ENCODE measurements around the gene DNAJC4. TPM values are rescaled to one million over a fixed set of nuclear protein-coding genes. Genes with fewer than 3 reads are reported as not detected.

Gene DNAJC4
- total and polyA plus RNA-seq, 9 of the 15 experiments (the other 6 are each of a cell fraction or from before 2014, with no cell fraction given), result 4.0 to 32.6 (median 19.9) TPM

DNA sequence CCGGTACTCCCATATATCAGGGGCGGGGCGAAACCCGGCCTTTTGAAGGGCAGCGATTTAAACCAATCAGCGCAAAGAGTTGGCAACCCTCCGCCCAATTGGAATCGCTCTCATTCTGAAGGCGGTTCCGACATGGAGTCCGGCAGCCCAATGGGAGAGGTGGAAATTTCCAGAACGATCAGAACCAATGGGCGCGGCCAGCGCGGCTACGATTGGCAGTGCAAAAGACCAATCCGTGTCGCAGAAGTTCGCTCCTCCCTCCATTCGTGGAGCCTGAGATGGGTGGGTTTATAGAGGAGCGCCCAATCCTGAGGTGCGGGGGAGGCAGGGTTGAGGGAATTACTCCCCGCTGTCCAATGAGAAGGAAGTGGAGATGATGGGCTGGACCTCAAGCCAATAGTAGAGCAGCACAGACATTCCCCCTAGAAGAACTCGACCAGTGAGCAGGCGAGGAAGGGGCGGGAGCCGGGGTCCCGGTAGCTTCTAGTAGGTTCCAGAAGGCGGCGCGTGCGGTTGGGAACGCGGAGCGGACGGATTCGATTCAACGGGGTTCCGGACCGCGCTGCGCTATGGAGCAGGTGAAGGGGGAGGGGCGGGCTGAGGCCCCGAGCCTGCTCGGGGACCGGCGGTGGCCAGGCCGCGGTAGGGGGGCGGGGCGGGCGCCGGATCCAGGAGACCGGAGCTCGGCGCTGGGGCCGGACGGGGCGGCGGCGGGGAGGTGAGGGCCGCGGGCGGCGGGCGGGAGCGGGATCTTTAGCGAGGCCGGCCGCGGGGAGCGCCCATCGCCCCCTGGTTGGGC, 44.5 kb upstream of the DNAJC4 start, which contains the start of gene STIP1 (continued):
- TF ChIP-seq, protein P1, sequence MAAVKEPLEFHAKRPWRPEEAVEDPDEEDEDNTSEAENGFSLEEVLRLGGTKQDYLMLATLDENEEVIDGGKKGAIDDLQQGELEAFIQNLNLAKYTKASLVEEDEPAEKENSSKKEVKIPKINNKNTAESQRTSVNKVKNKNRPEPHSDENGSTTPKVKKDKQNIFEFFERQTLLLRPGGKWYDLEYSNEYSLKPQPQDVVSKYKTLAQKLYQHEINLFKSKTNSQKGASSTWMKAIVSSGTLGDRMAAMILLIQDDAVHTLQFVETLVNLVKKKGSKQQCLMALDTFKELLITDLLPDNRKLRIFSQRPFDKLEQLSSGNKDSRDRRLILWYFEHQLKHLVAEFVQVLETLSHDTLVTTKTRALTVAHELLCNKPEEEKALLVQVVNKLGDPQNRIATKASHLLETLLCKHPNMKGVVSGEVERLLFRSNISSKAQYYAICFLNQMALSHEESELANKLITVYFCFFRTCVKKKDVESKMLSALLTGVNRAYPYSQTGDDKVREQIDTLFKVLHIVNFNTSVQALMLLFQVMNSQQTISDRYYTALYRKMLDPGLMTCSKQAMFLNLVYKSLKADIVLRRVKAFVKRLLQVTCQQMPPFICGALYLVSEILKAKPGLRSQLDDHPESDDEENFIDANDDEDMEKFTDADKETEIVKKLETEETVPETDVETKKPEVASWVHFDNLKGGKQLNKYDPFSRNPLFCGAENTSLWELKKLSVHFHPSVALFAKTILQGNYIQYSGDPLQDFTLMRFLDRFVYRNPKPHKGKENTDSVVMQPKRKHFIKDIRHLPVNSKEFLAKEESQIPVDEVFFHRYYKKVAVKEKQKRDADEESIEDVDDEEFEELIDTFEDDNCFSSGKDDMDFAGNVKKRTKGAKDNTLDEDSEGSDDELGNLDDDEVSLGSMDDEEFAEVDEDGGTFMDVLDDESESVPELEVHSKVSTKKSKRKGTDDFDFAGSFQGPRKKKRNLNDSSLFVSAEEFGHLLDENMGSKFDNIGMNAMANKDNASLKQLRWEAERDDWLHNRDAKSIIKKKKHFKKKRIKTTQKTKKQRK (IDR thresholded peaks at IDR 0.05; ENCODE audit: borderline replicate concordance, low read depth, low read length), result peak; percentile 97
- TF ChIP-seq E2F1 (CRISPR knock-in tag; IDR thresholded peaks at IDR 0.05) (0 out of 2 replicates have a peak, but pooled peaks have one; percentile 39), ZBTB17 (CRISPR knock-in tag; IDR thresholded peaks at IDR 0.05) (0 out of 2 replicates have a peak, but pooled peaks have one; percentile 40), MAFG (tag; conservative IDR thresholded peaks at IDR 0.05) (no peak), ZNF184 (CRISPR knock-in tag; IDR thresholded peaks at IDR 0.05) (no peak), ESRRB (CRISPR knock-in tag; IDR thresholded peaks at IDR 0.05; ENCODE audit: borderline replicate concordance) (no peak), DDX20 (tag; IDR thresholded peaks at IDR 0.05; ENCODE audit: low read depth) (no peak), ADNP (tag; IDR thresholded peaks at IDR 0.05) (no peak), ELF4 (CRISPR knock-in tag; IDR thresholded peaks at IDR 0.05) (0 out of 2 replicates have a peak, but pooled peaks have one; percentile 12), PTTG1 (tag; IDR thresholded peaks at IDR 0.05; ENCODE audit: low read depth) (no peak), STAT5A (IDR thresholded peaks at IDR 0.05; ENCODE audit: borderline replicate concordance, low read length) (no peak; the same call in 1 of the 2 replicates)
- TF ChIP-seq, protein P2, sequence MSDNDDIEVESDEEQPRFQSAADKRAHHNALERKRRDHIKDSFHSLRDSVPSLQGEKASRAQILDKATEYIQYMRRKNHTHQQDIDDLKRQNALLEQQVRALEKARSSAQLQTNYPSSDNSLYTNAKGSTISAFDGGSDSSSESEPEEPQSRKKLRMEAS (CRISPR knock-in tag; IDR thresholded peaks at IDR 0.05), result peak; percentile 86
- TF ChIP-seq, protein P3, sequence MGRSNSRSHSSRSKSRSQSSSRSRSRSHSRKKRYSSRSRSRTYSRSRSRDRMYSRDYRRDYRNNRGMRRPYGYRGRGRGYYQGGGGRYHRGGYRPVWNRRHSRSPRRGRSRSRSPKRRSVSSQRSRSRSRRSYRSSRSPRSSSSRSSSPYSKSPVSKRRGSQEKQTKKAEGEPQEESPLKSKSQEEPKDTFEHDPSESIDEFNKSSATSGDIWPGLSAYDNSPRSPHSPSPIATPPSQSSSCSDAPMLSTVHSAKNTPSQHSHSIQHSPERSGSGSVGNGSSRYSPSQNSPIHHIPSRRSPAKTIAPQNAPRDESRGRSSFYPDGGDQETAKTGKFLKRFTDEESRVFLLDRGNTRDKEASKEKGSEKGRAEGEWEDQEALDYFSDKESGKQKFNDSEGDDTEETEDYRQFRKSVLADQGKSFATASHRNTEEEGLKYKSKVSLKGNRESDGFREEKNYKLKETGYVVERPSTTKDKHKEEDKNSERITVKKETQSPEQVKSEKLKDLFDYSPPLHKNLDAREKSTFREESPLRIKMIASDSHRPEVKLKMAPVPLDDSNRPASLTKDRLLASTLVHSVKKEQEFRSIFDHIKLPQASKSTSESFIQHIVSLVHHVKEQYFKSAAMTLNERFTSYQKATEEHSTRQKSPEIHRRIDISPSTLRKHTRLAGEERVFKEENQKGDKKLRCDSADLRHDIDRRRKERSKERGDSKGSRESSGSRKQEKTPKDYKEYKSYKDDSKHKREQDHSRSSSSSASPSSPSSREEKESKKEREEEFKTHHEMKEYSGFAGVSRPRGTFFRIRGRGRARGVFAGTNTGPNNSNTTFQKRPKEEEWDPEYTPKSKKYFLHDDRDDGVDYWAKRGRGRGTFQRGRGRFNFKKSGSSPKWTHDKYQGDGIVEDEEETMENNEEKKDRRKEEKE (IDR thresholded peaks at IDR 0.05; ENCODE audit: borderline replicate concordance in 1 of 2, control insufficient read depth in 1 of 2, low read depth in 2 of 2, low read length in 1 of 2), result no peak
- TF ChIP-seq, protein P4, sequence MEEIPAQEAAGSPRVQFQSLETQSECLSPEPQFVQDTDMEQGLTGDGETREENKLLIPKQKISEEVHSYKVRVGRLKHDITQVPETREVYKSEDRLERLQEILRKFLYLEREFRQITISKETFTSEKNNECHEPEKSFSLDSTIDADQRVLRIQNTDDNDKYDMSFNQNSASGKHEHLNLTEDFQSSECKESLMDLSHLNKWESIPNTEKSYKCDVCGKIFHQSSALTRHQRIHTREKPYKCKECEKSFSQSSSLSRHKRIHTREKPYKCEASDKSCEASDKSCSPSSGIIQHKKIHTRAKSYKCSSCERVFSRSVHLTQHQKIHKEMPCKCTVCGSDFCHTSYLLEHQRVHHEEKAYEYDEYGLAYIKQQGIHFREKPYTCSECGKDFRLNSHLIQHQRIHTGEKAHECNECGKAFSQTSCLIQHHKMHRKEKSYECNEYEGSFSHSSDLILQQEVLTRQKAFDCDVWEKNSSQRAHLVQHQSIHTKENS (CRISPR knock-in tag; IDR thresholded peaks at IDR 0.05), result no peak
- TF ChIP-seq, protein P5, sequence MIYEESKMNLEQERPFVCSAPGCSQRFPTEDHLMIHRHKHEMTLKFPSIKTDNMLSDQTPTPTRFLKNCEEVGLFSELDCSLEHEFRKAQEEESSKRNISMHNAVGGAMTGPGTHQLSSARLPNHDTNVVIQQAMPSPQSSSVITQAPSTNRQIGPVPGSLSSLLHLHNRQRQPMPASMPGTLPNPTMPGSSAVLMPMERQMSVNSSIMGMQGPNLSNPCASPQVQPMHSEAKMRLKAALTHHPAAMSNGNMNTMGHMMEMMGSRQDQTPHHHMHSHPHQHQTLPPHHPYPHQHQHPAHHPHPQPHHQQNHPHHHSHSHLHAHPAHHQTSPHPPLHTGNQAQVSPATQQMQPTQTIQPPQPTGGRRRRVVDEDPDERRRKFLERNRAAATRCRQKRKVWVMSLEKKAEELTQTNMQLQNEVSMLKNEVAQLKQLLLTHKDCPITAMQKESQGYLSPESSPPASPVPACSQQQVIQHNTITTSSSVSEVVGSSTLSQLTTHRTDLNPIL (CRISPR knock-in tag; IDR thresholded peaks at IDR 0.05), result no peak
